ENCODE measurements around the gene SLC39A11.

The SLC39A11 gene

DNA sequence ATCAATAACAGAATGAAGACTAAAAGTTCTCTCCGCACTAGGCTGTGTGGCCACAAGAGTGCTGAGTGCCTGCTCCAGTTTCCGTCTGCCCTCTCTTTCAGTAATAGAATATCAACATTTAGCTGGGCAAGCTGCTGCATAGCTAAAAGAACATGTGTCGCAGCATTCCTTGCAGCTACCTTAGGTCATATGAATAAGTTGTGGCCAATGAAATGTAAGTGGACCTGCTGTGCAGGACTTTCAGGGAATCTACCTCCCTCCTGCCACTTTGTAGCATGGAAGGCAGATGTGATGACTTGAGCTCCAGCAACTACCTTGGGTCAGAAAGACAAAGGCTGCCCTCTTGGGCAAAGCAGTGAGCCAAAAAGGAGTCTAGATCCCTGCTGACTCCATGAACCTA lies 25.4 kb downstream of the SLC39A11 start:
- Mint-ChIP-seq H3K9me3 (peaks cover 30% of the 10 kb centered on the region), H3K4me1 (peaks cover 73% of the 10 kb centered on the region), H3K4me3 (no peak overlapping the region), H3K27ac (no peak overlapping the region), H3K27me3 (ENCODE audit: low read depth, poor library complexity) (peaks cover 8% of the 10 kb centered on the region), H3K36me3 (ENCODE audit: low read depth) (peaks cover 39% of the 10 kb centered on the region)
- TF ChIP-seq, protein P1, sequence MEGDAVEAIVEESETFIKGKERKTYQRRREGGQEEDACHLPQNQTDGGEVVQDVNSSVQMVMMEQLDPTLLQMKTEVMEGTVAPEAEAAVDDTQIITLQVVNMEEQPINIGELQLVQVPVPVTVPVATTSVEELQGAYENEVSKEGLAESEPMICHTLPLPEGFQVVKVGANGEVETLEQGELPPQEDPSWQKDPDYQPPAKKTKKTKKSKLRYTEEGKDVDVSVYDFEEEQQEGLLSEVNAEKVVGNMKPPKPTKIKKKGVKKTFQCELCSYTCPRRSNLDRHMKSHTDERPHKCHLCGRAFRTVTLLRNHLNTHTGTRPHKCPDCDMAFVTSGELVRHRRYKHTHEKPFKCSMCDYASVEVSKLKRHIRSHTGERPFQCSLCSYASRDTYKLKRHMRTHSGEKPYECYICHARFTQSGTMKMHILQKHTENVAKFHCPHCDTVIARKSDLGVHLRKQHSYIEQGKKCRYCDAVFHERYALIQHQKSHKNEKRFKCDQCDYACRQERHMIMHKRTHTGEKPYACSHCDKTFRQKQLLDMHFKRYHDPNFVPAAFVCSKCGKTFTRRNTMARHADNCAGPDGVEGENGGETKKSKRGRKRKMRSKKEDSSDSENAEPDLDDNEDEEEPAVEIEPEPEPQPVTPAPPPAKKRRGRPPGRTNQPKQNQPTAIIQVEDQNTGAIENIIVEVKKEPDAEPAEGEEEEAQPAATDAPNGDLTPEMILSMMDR (IDR thresholded peaks at IDR 0.05), result no peak
- no peak for DNase-seq

DNA sequence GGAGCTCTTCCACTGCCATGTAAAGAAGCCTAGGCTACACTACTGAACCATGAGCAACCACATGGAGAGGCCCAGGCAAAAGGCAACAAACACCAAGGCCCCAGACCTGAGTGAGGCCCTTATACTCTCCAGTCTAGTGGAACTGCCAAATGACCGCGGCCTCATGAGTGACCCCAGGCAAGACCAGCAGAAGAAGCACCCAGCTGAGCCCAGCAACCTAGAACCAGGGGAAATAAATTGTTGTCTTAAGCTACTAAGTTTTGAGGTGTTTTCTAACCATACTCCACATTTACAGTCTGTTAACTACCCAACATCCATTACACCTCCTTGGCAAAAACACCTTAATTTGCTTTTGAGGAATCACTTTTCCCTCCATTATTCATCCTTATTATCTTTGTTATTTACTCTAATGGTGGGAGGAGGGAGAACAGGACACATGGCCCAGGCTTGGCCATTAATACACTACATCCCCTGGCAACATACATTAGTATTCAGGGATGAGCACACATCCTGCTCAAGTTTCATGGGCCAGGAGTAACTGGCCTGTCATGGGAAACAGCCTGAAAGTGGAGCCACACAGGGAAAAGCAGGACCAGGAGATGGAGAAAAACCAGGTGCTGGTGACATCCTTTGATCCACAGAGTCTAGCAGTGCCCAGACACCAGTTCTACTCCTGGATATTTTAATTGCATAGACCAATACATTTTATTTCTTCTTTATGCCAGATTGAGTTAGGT lies 26.2 kb downstream of the SLC39A11 start:
- H3K9me3 Mint-ChIP-seq, result peaks cover 30% of the 10 kb centered on the region
- peaks cover 35% of the 10 kb centered on the region for H3K36me3 Mint-ChIP-seq (ENCODE audit: low read depth)
- DNase-seq, result no peak
- no peak overlapping the region for H3K4me3 Mint-ChIP-seq
- H3K27me3 Mint-ChIP-seq (ENCODE audit: low read depth, poor library complexity), result peaks cover 8% of the 10 kb centered on the region
- TF ChIP-seq, protein P1 (IDR thresholded peaks at IDR 0.05), result no peak
- peaks cover 71% of the 10 kb centered on the region for H3K4me1 Mint-ChIP-seq
- no peak overlapping the region for H3K27ac Mint-ChIP-seq

DNA sequence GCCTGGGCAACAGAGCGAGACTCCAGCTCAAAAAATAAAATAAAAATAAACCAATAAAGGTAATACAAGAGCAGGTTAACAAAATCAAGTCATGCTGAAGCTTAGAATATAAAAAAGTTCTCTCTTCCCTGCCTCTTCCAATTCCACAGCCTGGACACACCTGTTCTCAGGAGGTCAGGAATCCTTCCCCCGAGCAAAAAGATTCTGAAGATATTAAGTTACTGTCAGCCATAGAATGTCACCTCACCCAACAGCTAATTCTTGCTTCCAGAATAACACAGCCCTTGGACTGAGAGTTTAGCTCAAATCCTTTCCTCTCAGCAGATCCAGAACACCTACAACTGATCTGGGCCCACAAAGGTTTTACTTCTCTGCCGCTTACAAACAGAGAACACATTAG lies 27.1 kb downstream of the SLC39A11 start:
- no peak overlapping the region for H3K27ac Mint-ChIP-seq
- TF ChIP-seq, protein P1 (IDR thresholded peaks at IDR 0.05), result no peak
- H3K4me3 Mint-ChIP-seq, result no peak overlapping the region
- peaks cover 8% of the 10 kb centered on the region for H3K27me3 Mint-ChIP-seq (ENCODE audit: low read depth, poor library complexity)
- no peak for DNase-seq
- H3K9me3 Mint-ChIP-seq, result peaks cover 26% of the 10 kb centered on the region
- peaks cover 64% of the 10 kb centered on the region for H3K4me1 Mint-ChIP-seq
- H3K36me3 Mint-ChIP-seq (ENCODE audit: low read depth), result peaks cover 30% of the 10 kb centered on the region

DNA sequence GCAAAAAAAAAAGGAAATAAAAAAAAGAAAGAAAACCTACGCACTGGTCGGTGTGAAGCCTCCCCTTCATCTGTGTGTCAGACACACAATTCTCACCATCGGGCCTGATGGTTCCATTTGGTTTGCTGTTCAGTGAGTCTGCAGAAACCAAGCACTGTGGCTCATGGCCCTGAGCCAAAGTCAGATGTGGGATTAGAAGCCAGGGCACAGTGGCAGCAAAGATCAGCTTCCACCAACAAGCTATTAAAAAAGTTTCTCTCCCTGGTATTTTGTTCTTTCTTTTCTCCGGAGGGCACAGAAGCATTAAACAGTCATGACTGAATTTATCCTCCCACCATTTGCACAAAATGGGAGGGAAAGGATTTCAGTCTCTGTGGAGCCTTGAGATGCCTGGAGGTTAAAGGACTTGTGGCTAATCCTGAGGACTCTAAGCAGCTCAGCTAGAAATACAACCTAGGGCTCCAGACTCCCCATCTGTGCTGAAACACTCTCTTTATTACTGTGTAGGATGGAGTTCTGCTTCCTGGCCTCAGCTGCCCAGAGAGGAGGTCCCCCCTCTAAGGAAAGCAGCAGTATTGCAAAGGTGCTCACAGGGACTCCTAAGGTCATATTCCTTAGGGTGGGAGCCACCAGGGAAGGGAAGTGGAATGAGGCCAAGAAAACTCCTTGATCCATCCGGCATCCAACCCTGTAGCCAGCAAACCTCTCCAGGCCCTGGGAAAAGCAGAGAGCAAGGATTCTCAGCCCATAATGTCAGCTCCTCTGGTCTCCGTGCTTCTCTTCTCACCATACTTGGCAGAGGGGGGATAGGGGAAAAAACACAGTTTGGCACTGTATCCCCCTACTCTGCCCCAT lies 28.2 kb downstream of the SLC39A11 start:
- no peak for DNase-seq
- Mint-ChIP-seq H3K27ac (peak overlapping the region; percentile 96), H3K9me3 (peaks cover 26% of the 10 kb centered on the region), H3K27me3 (ENCODE audit: low read depth, poor library complexity) (peaks cover 8% of the 10 kb centered on the region), H3K4me1 (peaks cover 60% of the 10 kb centered on the region), H3K36me3 (ENCODE audit: low read depth) (peaks cover 30% of the 10 kb centered on the region), H3K4me3 (no peak overlapping the region)
- TF ChIP-seq, protein P1 (IDR thresholded peaks at IDR 0.05), result no peak

DNA sequence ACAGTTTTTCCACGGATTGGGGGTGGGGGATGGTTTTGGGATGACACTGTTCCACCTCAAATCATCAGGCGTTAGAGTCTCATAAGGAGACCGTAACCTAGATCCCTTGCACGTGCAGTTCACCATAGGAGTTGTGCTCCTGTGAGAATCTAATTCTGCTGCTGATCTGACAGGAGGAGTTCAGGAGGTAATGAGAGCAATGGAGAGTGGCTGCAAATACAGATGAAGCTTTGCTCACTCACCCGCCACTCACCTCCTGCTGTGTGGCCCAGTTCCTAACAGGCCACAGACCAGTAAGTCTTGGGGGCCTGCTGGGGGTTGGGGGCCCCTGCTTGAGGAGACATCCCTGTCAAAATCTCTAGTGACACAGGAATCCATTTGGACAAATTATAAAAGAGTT lies 29.8 kb downstream of the SLC39A11 start:
- TF ChIP-seq, protein P1 (IDR thresholded peaks at IDR 0.05), result no peak
- Mint-ChIP-seq H3K27ac (no peak overlapping the region), H3K9me3 (peaks cover 22% of the 10 kb centered on the region), H3K4me1 (peaks cover 45% of the 10 kb centered on the region), H3K4me3 (no peak overlapping the region), H3K36me3 (ENCODE audit: low read depth) (peaks cover 18% of the 10 kb centered on the region), H3K27me3 (ENCODE audit: low read depth, poor library complexity) (peaks cover 8% of the 10 kb centered on the region)
- no peak for DNase-seq
